OCI-M2 (cell line): ENCODE data around the gene RAD51C.
"Not testable (repeated sequence)": the region's sequence is repeated elsewhere in the genome, so short reads cannot be mapped to it uniquely, and the experiment has no call there.

Experiments
- DNase-seq: peaks from one replicate; lab custom pipeline; 2025; ENCODE audit not compliant: unreplicated experiment; lab: John Stamatoyannopoulos, UW

RAD51C gene

DNA sequence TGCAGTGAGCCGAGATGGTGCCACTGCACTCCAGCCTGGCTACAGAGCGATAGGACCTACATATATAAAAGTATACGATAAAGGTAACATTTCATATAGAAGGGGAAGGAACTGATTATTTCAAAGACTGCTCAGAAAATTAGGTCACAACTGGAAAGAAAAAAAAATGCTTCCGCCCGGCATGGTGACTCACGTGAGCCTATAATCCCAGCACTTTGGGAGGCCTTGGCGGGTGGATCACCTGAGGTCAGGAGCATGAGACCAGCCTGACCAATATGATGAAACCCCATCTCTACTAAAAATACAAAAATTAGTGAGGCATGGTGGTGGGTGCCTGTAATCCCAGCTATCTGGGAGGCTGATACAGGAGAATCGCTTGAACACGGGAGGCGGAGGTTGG lies 8.4 kb upstream of the RAD51C start:
- DNase-seq = no peak

DNA sequence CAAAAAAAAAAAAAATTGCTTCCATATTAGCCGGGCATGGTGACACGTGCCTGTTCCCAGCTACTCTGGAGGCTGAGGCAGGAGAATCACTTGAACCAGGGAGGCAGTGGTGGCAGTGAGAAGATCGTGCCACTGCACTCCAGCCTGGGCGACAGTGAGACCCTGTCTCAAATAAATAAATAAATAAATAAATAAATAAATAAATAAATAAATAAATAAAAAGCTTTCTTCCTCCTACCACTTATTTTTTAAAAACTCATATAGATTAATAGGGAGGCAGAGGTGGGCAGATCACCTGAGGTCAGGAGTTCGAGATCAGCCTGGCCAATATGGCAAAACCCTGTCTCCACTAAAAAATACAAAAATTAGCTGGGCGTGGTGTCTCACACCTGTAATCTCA lies 7.9 kb upstream of the RAD51C start:
- not testable (repeated sequence) for DNase-seq

DNA sequence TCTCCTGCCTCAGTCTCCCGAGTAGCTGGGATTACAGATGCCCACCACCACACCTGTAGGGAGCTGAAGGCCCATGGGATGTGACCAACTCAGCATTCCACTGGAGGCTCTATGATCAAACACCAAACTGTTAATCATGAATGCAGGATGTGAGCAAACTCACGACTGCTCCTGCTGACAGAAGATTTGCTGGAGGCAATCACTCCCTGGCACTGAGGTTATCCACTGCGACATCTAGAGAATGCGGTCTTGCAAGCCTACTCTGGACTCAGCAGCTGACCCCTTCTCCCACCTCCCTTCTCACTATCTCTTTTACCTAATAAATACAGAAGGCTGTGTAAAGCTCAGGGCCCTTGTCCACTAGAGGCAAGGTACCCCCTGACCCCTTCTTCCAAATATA lies 5.4 kb upstream of the RAD51C start:
- DNase-seq = no peak

DNA sequence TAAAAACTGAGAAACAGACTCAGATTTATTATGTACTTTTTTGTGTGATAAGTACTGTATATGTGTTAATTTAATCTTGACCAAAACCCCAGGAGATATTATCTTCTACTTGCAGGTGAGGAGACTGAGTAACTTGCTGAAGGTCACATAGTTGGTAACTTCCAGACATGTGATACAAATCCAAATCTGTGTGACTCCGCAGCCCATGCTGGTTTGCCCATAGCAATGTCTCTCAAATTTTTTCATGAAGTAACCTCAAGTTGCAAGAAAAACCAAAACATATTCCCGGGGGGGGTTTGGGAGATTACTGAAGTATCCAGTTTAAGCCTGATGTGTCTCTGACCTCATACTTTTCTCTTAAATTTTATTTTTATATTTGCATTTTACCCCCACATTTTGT lies 3.9 kb upstream of the RAD51C start:
- no peak for DNase-seq

DNA sequence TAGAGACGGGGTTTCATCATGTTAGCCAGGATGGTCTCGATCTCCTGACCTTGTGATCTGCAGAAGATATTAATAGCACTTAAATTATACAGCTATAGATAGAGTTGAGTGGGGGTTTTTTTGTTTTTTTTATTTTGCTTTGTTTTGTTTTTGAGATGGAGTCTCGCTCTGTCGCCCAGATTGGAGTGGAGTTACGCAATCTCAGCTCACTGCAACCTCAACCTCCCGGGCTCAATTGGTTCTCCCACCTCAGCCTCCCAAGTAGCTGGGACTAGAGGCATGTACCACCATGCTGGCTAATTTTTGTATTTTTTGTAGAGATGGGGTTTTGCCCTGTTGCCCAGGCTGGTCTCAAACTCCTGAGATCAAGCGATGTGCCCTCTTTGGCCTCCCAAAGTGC lies 2.4 kb upstream of the RAD51C start:
- not testable (repeated sequence) for DNase-seq

DNA sequence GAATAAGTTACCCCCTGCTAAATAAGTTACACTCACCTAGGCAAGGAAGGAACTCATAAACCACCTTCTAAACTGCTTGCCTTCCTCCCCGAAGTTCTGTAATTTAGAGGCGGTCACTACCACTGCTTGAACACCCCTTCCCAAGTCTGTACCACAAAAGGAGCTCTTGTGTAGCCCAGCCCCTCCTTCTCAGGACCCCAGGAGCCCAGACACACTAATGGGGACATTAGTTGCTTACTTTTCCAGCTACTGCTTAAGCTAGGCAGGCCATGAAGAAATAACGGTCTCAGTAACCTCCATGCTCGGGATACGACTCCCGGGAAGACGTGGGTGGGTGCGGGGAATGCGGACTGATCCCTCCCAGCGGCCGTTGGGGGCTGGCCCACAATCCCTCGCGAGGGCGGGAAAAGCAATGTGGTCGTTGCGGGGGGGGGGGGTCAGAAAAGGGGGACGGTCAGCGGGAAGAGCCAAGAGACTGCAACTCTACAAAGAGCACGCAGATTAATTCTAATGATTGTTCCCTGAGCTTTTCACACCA lies 632 bp upstream of the RAD51C start, which contains the start of gene TEX14:
TSS of gene TEX14 (minus strand) at position 345 of the 538 bp plus-strand sequence. CDS start 40,044 bp downstream, outside the sequence.
- DNase-seq = peak; percentile 11

DNA sequence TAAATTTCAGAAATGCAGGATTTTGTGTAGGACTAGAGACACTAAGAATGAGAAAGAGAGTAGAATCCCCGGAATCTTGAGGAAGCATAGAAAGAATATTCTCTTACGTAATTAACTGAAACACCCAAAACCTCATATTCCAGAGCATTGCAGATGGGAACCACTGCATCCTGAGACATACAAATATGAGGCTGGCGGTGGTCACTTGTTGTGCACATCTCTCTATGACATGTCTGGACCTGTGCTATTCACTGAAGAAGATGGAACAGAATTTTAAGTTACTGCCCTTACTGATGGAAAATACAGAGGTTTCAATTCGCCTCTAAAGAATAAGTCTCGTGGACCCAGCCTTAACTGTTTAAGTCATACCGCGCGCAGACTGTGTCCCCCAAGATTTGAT lies 806 bp downstream of the RAD51C start:
- no peak for DNase-seq

DNA sequence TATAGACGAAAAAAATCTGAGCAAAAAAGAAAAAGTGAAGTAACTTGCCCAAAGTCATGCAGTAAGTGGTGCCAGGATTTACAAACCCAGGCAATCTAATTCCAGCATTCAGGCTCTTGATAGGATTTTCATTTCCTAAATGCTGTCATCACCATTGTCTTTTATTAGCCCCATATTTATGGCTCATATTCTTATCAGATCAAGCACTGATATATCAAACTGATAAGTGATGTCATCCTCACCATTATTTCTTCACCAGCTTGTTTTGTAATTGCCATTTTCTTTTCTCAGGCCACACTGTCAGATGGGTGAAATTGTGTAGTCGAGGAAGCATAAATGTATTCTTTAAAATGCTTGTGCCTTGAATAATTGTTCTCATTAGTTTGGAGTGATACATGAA lies 1.3 kb downstream of the RAD51C start:
- no peak for DNase-seq

DNA sequence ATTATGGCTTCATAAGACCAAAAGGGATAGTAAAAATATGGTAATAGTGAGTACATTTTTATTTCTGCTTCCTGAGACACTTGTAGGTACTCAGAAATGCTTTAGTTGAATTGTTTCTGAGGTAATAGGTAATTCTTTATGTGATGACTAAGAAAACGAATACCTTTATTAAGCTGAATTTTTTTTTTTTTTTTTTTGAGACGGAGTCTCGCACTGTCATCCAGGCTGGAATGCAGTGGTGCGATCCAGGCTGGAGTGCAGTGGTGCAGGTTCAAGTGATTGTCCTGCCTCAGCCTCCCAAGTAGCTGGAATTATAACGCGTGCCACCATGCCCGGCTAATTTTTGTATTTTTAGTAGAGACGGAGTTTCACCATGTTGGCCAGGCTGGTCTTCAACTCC lies 1.9 kb downstream of the RAD51C start:
- DNase-seq = no peak

DNA sequence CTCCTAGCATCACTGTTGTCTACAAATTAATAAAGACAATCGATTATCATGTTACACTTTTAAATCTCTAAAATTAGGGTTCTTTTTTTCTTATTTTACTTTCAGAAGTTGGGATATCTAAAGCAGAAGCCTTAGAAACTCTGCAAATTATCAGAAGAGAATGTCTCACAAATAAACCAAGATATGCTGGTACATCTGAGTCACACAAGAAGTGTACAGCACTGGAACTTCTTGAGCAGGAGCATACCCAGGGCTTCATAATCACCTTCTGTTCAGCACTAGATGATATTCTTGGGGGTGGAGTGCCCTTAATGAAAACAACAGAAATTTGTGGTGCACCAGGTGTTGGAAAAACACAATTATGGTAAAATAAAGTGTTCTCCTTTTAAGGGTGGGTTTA lies 2.4 kb downstream of the RAD51C start:
- DNase-seq = no peak

DNA sequence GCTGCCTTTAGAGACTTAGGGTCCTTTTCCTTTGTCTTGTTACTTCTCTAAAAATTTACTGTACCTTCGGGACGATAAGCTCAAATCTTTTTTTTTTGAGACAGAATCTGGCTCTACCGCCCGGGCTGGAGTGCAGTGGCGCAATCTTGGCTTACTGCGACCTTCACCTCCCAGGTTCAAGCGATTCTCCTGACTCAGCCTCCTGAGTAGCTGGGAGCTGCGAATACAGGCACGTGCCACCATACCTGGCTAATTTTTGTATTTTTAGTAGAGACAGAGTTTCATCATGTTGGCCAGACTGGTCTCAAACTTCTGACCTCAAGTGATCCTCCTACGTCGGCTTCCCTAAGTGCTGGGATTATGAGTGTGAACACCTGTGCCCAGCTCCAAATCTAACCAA lies 7.4 kb downstream of the RAD51C start:
- no peak for DNase-seq

DNA sequence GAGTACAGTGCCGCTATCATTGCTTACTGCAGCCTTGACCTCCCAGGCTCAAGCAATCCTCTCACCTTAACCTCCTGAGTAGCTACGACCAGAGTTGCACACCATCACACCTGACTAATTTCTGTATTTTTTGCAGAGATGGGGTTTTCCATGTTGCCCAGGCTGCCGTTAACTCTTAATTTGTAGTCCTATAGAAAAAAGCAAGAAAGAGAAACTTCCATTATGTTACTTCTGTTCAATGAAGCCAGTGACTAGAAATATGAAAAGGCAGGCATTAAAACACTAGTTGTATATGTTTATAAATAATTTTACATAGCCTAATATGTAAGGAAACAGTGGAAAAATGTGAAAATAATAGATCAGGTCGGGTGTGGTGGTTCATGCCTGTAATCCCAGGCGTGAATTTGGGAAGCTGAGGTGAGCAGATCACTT lies 9.7 kb downstream of the RAD51C start:
- no peak for DNase-seq

DNA sequence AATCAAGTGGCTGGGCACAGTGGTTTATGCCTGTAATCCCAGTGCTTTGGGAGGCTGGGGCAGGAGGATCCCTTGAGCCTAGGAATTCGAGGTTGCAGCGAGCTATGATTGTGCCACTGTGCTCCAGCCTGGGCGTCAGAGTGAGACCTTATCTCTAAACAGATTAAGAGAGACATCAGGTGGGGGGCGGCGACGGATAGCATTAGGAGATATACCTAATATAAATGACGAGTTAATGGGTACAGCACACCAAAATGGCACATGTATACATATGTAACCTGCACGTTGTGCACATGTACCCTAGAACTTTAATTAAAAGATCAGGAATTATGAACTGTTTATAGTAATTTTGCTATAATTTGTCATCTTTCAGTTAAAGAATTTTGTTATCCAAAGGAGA lies 10.3 kb downstream of the RAD51C start:
- no peak for DNase-seq

DNA sequence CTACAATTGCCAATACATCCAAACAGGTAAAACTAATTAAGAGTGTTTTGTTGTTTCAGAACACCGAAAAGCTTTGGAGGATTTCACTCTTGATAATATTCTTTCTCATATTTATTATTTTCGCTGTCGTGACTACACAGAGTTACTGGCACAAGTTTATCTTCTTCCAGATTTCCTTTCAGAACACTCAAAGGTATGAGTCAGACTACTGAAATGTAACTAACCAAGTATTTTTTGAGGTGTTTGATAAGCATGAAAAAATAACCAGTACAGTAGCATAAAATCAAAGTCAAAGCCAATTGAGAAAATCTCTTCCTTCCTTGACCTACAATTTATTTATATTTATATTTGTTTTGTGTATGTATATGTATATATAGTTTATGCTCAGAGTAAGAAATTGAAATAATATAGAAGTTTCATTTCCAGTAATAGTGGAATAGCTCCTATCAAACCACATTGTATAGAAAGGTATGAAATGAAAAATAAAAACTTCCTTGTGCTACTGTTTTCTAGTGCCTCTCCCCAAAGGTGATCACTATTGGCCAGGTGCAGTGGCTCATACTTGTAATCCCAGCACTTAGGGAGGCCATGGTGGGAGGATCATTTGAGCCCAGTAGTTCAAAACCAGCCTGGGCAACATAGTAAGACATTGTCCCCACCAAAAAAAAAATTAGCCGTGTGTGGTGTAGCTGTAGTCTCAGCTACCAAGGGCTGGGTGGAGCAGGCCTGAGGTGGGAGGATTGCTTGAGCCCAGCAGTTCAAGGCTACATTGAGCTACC lies 10.9 kb downstream of the RAD51C start:
- DNase-seq = no peak

DNA sequence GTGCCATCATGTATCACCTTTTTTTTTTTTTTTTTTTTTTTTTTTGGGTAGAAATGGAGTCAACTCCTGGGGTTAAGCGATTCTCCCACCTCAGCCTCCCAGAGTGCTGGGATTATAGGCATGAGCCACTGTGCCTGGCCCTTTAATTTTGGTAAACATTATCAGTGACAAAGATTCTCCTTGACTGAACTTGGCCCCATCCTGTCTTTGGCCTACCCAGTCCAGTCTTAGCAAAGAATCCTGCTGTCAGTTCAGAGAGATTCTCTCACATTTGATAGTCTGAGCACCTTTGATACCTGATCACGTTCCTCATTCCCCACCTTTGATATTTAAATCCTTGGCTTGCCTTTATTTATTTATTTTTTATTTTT lies 11.5 kb downstream of the RAD51C start:
- no peak for DNase-seq

DNA sequence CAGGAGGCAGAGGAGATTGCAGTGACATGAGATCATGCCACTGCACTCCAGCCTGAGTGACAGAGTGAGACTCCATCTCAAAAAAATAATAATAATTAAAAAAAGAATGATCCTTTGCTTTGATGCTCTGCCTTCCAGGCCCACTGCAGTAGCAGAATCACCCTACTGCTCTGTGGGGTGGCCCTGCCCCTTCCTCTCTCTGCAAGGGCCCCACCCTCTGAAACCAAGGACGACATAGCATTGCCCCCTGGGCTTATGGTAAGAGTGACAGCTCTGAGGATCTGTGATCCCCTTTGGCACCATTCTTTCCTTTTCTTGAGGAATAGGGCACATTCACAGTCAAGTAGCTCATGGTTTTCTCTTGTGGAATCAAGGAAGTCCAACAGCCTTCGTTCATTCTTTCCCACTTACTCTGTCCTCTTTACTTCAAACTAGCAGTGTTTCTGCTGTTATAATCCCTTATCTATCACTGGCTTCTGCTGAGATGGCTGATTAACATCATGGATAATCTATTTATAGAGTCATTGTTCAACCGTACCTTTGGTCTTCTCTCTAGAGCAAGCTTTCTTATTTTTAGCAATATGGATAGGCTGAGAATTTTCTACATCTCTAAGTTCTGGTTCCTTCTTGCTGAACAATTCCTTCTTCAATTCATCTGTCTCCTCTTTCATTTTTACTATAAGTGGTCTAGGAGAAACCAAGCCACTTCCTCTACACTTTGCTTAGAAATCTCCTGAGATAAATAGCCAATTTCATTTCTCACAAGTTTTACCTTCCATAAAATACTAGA lies 14.1 kb downstream of the RAD51C start:
- DNase-seq = no peak

DNA sequence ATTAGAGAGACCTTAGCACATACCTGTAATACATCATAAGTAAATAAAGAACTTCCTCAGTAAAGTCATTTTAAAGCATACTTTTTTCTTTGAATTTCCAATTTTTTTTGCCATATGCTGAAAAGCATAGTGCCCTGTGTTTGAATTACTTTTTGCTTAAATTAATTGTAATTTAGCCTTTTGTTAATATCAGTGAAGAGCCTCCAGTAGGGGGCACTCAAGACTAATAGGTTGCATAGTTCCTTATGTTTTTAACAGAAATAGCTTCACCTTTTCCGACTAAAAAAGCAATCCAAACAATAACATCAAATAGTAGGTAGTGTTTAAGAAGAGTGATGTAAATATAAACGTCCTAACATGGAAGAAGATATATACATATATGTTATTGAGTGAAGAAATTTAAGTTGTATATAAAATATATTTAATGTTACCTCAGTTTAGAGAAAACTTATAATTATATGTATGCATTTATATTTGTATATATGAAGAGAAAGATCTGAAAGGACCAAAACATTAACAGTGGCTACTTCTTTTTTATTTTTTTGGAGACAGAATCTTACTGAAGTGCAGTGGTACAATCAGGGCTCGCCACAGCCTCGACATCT lies 18.6 kb downstream of the RAD51C start:
- DNase-seq = no peak

DNA sequence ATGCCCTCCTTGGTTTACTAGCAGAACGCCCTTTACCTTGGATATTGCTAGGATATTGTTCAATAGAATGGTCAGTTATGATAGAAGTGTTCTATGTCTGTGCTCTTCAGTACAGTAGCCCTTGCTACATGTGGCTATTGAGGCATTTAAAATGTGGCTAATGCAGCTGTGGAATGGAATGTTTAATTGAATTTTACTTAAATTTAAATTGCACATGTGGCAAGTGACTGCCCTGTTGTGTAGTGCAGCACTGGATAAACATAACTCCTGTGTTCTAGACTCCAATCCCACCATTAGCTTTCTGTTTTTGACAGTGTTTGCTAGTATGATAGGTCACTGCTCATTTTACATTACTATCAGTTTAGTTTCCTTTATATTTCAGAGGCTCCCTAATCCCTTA lies 29.9 kb downstream of the RAD51C start:
- no peak for DNase-seq

DNA sequence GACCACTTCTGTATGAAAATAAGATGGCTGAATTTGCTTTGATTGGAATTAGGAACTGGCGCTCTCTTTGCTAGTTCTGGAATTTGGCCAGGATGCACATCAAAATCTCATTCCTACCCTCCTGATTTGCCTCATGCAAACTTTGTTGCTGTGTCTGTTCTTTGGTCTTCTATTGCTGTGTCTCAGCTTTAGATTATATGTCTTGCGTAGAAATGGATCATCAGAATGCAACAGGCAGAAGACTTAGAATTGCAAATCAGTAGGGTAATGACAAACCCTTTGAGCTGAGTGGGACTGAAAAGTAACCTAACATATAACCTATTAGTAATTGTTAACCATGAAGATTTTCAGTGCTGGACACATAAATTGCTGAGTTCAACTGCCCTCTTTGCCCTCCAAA lies 30.3 kb downstream of the RAD51C start:
- DNase-seq = no peak

DNA sequence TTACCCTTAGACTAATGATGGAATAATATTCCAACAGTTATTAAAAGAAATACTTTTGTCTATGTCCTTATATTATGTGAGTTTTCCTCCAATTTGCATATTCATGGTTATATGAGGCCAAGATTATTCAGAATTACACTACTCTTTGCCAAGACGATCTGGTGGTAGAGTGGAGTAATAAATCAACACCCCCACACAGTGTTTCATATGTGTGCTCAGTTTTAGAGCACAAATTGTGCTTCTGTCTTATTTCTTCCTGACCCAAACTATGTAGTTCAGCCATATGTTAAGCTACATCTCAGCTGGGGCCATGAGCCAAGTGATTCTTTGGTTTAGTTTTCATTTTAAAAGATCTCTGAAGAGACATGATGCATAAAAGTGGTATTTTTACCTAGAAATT lies 36.4 kb downstream of the RAD51C start:
- no peak for DNase-seq

DNA sequence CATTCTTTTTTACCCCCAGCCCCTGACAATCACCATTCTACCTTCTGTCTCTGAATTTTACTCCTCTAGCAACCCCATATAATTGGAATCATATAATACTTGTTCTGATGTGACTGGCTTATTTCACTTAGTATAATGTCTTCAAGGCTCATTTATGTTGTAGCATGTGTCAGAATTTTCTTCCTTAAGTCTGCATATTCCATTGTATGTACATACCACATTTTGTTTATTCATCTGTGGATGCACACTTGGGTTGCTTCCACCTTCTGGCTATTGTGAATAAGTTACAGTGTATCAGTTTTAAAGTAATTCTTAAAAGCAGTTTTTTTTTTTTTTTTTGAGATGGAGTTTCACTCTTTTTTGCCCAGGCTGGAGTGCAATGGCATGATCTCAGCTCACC lies 38.5 kb downstream of the RAD51C start:
- no peak for DNase-seq

DNA sequence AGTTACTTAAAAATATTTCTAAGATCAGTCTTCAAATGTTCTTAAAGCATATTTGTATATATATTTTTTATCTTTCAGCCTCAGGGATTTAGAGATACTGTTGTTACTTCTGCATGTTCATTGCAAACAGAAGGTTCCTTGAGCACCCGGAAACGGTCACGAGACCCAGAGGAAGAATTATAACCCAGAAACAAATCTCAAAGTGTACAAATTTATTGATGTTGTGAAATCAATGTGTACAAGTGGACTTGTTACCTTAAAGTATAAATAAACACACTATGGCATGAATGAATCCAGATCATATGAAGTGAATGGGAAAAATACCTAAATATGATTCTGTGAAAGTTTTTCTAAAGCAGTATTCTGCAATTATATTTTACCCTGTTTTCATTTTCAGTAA lies 41.6 kb downstream of the RAD51C start:
- no peak for DNase-seq
